Panc1 (cell line): ENCODE data around the gene PARP3. TPM values are rescaled to one million over a fixed set of nuclear protein-coding genes. Genes with fewer than 3 reads are reported as not detected.

Experiments
- ATAC-seq: fragments of 200-7000 bp; cut with Tn5 transposase; 2 replicates; pipeline ENCODE4 v1.9.1; 2020; ENCODE audit warnings: mild to moderate bottlenecking, moderate library complexity
- BruUV-seq: library from RNA; stranded (reverse); fragments of 400-500 nt; replicated peaks from 2 replicates; lab custom pipeline; 2021; lab: Mats Ljungman, UMichigan
- CTCF ChIA-PET: fragments of 300-600 bp; sonication (Branson Sonifier 250); formaldehyde crosslinking; loops from one replicate; lab custom pipeline; 2022; ENCODE audit warnings: antibody characterized with exemption; lab: Charles Lee
- POLR2A ChIA-PET: fragments of 300-600 bp; sonication (Branson Sonifier 250); formaldehyde crosslinking; loops from one replicate; lab custom pipeline; 2022; ENCODE audit warnings: antibody characterized with exemption; lab: Charles Lee
- DNase-seq: peaks from one replicate; pipeline ENCODE4 v3.0.0-alpha.2; 2010; ENCODE audit warnings: low read depth, low spot score
- H3K27ac ChIP-seq: 2 replicates; pipeline ENCODE4 v1.5.1; 2011; ENCODE audit warnings: mild to moderate bottlenecking, low read length, inconsistent platforms
- H3K27me3 ChIP-seq: fragments of 200-500 bp; sonication (Bioruptor generic); 2 replicates; pipeline ENCODE4 v1.6.0; 2014; ENCODE audit warnings: low read length, inconsistent platforms; ENCODE audit not compliant: control insufficient read depth, insufficient read depth
- H3K36me3 ChIP-seq: fragments of 200-500 bp; sonication (Bioruptor generic); 2 replicates; pipeline ENCODE4 v1.5.1; 2014; ENCODE audit warnings: inconsistent platforms, mild to moderate bottlenecking, low read length, moderate library complexity; ENCODE audit not compliant: control insufficient read depth, insufficient read depth
- H3K4me1 ChIP-seq: 2 replicates; pipeline ENCODE4 v1.5.1; 2011; ENCODE audit warnings: inconsistent platforms, mild to moderate bottlenecking, low read length, moderate library complexity; ENCODE audit not compliant: control insufficient read depth, insufficient read depth
- H3K4me3 ChIP-seq, 2 experiments: 2 replicates each; pipeline ENCODE4 v1.5.1; 2011 to 2012; ENCODE audit warnings: low read depth in 2 of 2, low read length in 2 of 2, mild to moderate bottlenecking in 2 of 2, inconsistent platforms in 1 of 2, moderate library complexity in 1 of 2
- H3K9me3 ChIP-seq: fragments of 200-500 bp; sonication (Bioruptor generic); 2 replicates; pipeline ENCODE4 v1.5.1; 2014; ENCODE audit warnings: low read depth, mild to moderate bottlenecking, inconsistent platforms, low read length, moderate library complexity; ENCODE audit not compliant: control insufficient read depth, insufficient read depth
- POLR2AphosphoS5 ChIP-seq: IDR thresholded peaks from 2 replicates; pipeline ENCODE4 v1.6.1; 2012; ENCODE audit warnings: mild to moderate bottlenecking, low read depth, low read length, moderate library complexity
- SIN3A ChIP-seq: IDR thresholded peaks from 2 replicates; pipeline ENCODE4 v1.6.1; 2012; ENCODE audit warnings: low read depth, mild to moderate bottlenecking, low read length, moderate library complexity, borderline replicate concordance; ENCODE audit not compliant: insufficient read depth
- TCF7L2 ChIP-seq: IDR thresholded peaks from 2 replicates; pipeline ENCODE4 v1.6.1; 2011; ENCODE audit warnings: mild to moderate bottlenecking, low read depth, low read length, inconsistent platforms
- in situ Hi-C: cut with HindIII; loops from 2 replicates; pipeline ENCODE4 v1.10.0; 2016; ENCODE audit warnings: low sequenced_read_pairs, low pct_unique_long_range_greater_than_20kb
- intact Hi-C: fragments of 100-400 bp; cut with micrococcal nuclease; formaldehyde crosslinking; loops from one replicate; pipeline ENCODE4 v1.10.0; 2022; ENCODE audit not compliant: unreplicated experiment
- total RNA-seq: library from RNA; stranded (reverse); gene quantifications from one replicate; pipeline ENCODE4 v1.2.1, GENCODE V29; 2021; ENCODE audit not compliant: unreplicated experiment
- TF ChIP-seq, protein P1 (sequence below), 2 experiments: IDR thresholded peaks; 2 replicates each; pipeline ENCODE4 v1.6.1; 2011 to 2012; ENCODE audit warnings: low read depth in 2 of 2, control low read depth in 1 of 2, low read length in 1 of 2, mild to moderate bottlenecking in 1 of 2, moderate library complexity in 1 of 2; ENCODE audit not compliant: insufficient read depth in 1 of 2
- TF ChIP-seq, protein P2 (sequence below): fragments of 450-650 bp; IDR thresholded peaks from 2 replicates; pipeline ENCODE4 v1.5.1; 2017; ENCODE audit warnings: mild to moderate bottlenecking

Gene PARP3
- total RNA-seq, 1 experiment from 2014 or later = 16.1 TPM

DNA sequence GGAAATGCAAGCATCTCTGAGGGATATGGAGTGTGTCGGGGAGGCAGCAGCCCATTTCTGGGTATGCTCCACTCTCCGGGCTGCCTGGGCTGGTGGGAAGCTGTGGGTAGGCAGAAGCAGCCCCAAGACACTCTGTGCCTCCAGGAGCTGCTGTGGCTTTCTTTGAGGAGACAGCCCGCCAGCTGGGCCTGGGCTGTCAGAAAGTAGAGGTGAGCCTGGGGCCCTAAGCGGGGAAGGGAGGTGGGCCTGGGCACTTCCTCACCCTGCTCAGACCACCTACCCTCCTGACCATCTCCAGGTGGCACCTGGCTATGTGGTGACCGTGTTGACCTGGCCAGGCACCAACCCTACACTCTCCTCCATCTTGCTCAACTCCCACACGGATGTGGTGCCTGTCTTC, 42.9 kb downstream of the PARP3 start:
- intact Hi-C loops = no loop called here
- H3K27me3 ChIP-seq = no peaks in the 10 kb centered on the region
- H3K27ac ChIP-seq = no peak overlapping the region
- TF ChIP-seq, protein P1, sequence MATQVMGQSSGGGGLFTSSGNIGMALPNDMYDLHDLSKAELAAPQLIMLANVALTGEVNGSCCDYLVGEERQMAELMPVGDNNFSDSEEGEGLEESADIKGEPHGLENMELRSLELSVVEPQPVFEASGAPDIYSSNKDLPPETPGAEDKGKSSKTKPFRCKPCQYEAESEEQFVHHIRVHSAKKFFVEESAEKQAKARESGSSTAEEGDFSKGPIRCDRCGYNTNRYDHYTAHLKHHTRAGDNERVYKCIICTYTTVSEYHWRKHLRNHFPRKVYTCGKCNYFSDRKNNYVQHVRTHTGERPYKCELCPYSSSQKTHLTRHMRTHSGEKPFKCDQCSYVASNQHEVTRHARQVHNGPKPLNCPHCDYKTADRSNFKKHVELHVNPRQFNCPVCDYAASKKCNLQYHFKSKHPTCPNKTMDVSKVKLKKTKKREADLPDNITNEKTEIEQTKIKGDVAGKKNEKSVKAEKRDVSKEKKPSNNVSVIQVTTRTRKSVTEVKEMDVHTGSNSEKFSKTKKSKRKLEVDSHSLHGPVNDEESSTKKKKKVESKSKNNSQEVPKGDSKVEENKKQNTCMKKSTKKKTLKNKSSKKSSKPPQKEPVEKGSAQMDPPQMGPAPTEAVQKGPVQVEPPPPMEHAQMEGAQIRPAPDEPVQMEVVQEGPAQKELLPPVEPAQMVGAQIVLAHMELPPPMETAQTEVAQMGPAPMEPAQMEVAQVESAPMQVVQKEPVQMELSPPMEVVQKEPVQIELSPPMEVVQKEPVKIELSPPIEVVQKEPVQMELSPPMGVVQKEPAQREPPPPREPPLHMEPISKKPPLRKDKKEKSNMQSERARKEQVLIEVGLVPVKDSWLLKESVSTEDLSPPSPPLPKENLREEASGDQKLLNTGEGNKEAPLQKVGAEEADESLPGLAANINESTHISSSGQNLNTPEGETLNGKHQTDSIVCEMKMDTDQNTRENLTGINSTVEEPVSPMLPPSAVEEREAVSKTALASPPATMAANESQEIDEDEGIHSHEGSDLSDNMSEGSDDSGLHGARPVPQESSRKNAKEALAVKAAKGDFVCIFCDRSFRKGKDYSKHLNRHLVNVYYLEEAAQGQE (IDR thresholded peaks at IDR 0.05; ENCODE audit: insufficient read depth in 1 of 2, low read depth in 2 of 2, low read length in 1 of 2) = no peak
- no peak for TF ChIP-seq POLR2AphosphoS5
- TF ChIP-seq TCF7L2 = no peak
- TF ChIP-seq, protein P2, sequence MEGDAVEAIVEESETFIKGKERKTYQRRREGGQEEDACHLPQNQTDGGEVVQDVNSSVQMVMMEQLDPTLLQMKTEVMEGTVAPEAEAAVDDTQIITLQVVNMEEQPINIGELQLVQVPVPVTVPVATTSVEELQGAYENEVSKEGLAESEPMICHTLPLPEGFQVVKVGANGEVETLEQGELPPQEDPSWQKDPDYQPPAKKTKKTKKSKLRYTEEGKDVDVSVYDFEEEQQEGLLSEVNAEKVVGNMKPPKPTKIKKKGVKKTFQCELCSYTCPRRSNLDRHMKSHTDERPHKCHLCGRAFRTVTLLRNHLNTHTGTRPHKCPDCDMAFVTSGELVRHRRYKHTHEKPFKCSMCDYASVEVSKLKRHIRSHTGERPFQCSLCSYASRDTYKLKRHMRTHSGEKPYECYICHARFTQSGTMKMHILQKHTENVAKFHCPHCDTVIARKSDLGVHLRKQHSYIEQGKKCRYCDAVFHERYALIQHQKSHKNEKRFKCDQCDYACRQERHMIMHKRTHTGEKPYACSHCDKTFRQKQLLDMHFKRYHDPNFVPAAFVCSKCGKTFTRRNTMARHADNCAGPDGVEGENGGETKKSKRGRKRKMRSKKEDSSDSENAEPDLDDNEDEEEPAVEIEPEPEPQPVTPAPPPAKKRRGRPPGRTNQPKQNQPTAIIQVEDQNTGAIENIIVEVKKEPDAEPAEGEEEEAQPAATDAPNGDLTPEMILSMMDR = no peak
- TF ChIP-seq SIN3A = no peak
- no peaks in the 10 kb centered on the region for H3K36me3 ChIP-seq
- no peak overlapping the region for H3K4me3 ChIP-seq
- ATAC-seq (no peak), DNase-seq (no peak)
- no peaks in the 10 kb centered on the region for H3K9me3 ChIP-seq
- BruUV-seq = no TSS peak
- H3K4me1 ChIP-seq = peaks cover 12% of the 10 kb centered on the region
- ChIA-PET CTCF (interaction anchor here (0.7 kb wide), 1 partner anchor 18 kb away, joined by 8 read pairs; the partner anchor contains the start of gene PCBP4), POLR2A (no interaction called here)
- in situ Hi-C loops = no loop called here

DNA sequence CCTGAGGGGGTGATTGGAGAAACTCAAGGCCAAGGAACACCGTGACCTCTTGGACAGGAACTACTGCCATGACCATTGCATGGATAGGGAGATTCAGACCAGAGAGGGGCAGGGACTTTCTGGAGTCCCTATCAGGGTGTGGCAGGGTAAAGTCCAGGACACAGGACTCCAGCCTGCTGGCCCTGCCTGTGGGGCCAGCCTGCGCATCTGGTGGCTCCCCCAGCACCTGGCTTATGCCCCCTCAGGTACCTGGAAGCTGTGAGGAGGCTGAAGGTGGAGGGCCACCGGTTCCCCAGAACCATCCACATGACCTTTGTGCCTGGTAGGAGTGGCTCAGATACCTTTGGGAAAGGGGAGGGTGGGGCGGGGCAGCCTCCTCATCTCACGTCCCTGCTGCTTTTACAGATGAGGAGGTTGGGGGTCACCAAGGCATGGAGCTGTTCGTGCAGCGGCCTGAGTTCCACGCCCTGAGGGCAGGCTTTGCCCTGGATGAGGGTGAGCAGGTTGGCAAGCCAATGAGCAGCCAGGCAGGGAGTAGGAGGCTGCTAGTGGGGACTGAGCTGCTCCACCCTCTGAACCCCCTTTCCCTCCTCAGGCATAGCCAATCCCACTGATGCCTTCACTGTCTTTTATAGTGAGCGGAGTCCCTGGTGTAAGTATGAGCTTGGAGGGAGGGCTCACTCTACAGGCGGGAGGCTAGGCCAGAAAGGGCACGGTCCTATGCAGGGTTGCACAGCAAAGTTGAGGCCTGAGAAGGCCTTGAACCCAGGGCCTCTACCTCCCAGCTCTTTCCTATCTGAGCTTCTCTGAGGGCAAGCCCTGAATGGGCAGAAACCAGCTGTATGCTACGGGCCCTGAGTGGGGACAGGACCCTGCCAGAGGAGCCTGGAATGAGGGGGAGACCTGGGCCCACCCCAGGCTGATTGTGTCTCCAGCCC, 44.1 kb downstream of the PARP3 start:
- no peak for ATAC-seq
- no peaks in the 10 kb centered on the region for H3K36me3 ChIP-seq
- no peak overlapping the region for H3K4me3 ChIP-seq
- H3K27ac ChIP-seq = no peak overlapping the region
- CTCF ChIA-PET = interaction anchor here (0.5 kb wide), 1 partner anchor 116 kb away, joined by 3 read pairs; no protein-coding TSS in a partner anchor
- no peak for TF ChIP-seq SIN3A
- no peak for TF ChIP-seq TCF7L2
- TF ChIP-seq, protein P2 = no peak
- TF ChIP-seq, protein P1 (IDR thresholded peaks at IDR 0.05; ENCODE audit: insufficient read depth in 1 of 2, low read depth in 2 of 2, low read length in 1 of 2) = no peak
- POLR2A ChIA-PET = no interaction called here
- H3K9me3 ChIP-seq = no peaks in the 10 kb centered on the region
- in situ Hi-C loops = no loop called here
- H3K4me1 ChIP-seq = peaks cover 12% of the 10 kb centered on the region
- H3K27me3 ChIP-seq = no peaks in the 10 kb centered on the region
- intact Hi-C loops = no loop called here
- BruUV-seq = no TSS peak
- DNase-seq = no peak
